NCI-H446 treated with DMSO at 0.1 percent for 48 hours (cell line): ENCODE data around the gene APC.

ENCODE experiments used
- DNase-seq: peaks from one replicate; lab custom pipeline; 2025; lab: John Stamatoyannopoulos, UW

APC gene

GRCh38 chr5:112784726-112785125, 47.0 kb downstream of the APC start:
- no peak for DNase-seq

GRCh38 chr5:112787261-112787660, 49.6 kb downstream of the APC start:
- no peak for DNase-seq

GRCh38 chr5:112787896-112788295, 50.2 kb downstream of the APC start:
- DNase-seq: no peak

- no peak for DNase-seq
Measured at GRCh38 chr5:112793201-112793600, 55.5 kb downstream of the APC start.

GRCh38 chr5:112794410-112794809, 56.7 kb downstream of the APC start:
- DNase-seq: no peak

GRCh38 chr5:112795342-112795741, 57.7 kb downstream of the APC start:
- no peak for DNase-seq

GRCh38 chr5:112795944-112796678, 58.4 kb downstream of the APC start:
- DNase-seq: no peak

- DNase-seq: no peak
Measured at GRCh38 chr5:112799661-112800060, 62.0 kb downstream of the APC start.

- DNase-seq: no peak
Measured at GRCh38 chr5:112800891-112801290, 63.2 kb downstream of the APC start.

GRCh38 chr5:112811023-112811422, 73.3 kb downstream of the APC start:
- DNase-seq: no peak

- DNase-seq: no peak
Measured at GRCh38 chr5:112812549-112812948, 74.9 kb downstream of the APC start.

GRCh38 chr5:112820246-112820645, 82.6 kb downstream of the APC start:
- no peak for DNase-seq

- no peak for DNase-seq
Measured at GRCh38 chr5:112822456-112822855, 84.8 kb downstream of the APC start.

- no peak for DNase-seq
Measured at GRCh38 chr5:112823181-112823580, 85.5 kb downstream of the APC start.

GRCh38 chr5:112823656-112824055, 86.0 kb downstream of the APC start:
- DNase-seq: no peak

- no peak for DNase-seq
Measured at GRCh38 chr5:112824197-112824596, 86.5 kb downstream of the APC start.

GRCh38 chr5:112830378-112830777, 92.7 kb downstream of the APC start:
- no peak for DNase-seq

GRCh38 chr5:112833971-112834370, 96.3 kb downstream of the APC start:
- no peak for DNase-seq

- no peak for DNase-seq
Measured at GRCh38 chr5:112844489-112844888, 106.8 kb downstream of the APC start.

- DNase-seq: no peak
Measured at GRCh38 chr5:112846556-112846955, 108.9 kb downstream of the APC start.

- DNase-seq: no peak
Measured at GRCh38 chr5:112847306-112847705, 109.6 kb downstream of the APC start.

GRCh38 chr5:112848116-112848811, 110.6 kb downstream of the APC start:
- peak; percentile 48 for DNase-seq

- DNase-seq: no peak
Measured at GRCh38 chr5:112849912-112850311, 112.2 kb downstream of the APC start.

- no peak for DNase-seq
Measured at GRCh38 chr5:112854651-112855050, 117.0 kb downstream of the APC start.
